ENCODE results near the gene NPM3. TPM values are rescaled to one million over a fixed set of nuclear protein-coding genes. Genes with fewer than 3 reads are reported as not detected.

NPM3 gene
- total and polyA plus RNA-seq, 4 donors = 3.4 to 24.9 (median 12.4) TPM

GRCh38 chr10:101778781-101779543 lies 4.3 kb downstream of the NPM3 start:
- peak overlapping the region; percentile 15 to 55 (median 42) for H3K4me3 ChIP-seq (ENCODE audit: low read depth in 1 of 3, low read length in 3 of 3)
- peak overlapping the region in 1 of 2 donors; percentile 3 for H3K9ac ChIP-seq (ENCODE audit: low read depth in 1 of 2, low read length in 2 of 2)
- no peak for DNase-seq (ENCODE audit: low spot score)
- H3K4me1 ChIP-seq (ENCODE audit: control insufficient read depth in 4 of 4, insufficient read depth in 4 of 4, low read length in 3 of 4) = peaks cover 19 to 54% (median 31%) of the 10 kb centered on the region in 4 donors
- H3K27me3 ChIP-seq (ENCODE audit: control insufficient read depth in 4 of 4, insufficient read depth in 4 of 4, low read length in 3 of 4) = peaks cover 0 to 10% (median 1%) of the 10 kb centered on the region in 4 donors
- no peaks in the 10 kb centered on the region for H3K9me3 ChIP-seq (ENCODE audit: control insufficient read depth in 4 of 4, low read length in 3 of 4)
- H3K36me3 ChIP-seq (ENCODE audit: control insufficient read depth in 4 of 4, insufficient read depth in 3 of 4, low read depth in 1 of 4, low read length in 3 of 4) = no peaks in the 10 kb centered on the region
- no peak overlapping the region for H3K27ac ChIP-seq (ENCODE audit: low read depth in 1 of 2, low read length in 2 of 2)
- TF ChIP-seq NR2F2 (IDR thresholded peaks at IDR 0.05) = no peak
- TF ChIP-seq TAF1 (conservative IDR thresholded peaks at IDR 0.05) = no peak
- no peak for TF ChIP-seq GABPA (IDR thresholded peaks at IDR 0.05 in 1 of 2, conservative IDR thresholded peaks at IDR 0.05 in 1 of 2)
- 5% methylated on average over 58 of the region's 58 CpGs for WGBS

DNA sequence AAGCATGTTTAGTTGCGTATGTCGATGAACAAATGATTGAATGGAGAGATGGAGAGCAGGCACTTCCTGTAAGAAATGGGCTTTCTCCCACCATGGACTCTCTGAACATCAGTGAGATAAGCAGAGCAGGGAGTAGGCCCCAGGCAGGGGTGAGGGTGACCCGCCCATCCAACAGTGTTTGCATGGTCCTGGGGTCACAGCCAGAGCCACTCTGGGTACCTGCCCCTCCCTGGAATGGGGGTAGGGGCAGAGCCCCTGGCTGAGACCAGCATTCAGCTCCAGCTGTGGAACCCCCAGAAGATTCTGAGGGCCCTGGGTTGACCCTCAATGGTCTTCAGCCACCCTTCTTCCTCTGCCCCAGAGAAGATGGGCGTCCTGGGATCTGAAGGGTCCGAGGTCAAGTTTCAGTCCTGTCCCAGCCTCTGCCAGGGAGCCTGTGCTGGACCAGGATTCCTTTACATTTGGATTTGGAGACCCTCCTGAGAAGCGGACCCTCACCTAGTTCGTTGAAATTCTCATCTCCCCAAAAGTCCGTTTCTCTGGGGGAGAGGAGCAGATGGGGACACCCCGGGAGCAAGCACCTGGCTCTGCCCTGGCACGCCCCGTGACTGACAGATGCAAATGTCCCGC lies 5.0 kb downstream of the NPM3 start:
- 59% methylated on average over 12 of the region's 12 CpGs for WGBS
- DNase-seq (ENCODE audit: low spot score) = no peak
- Histone ChIP-seq H3K27ac (ENCODE audit: low read depth in 1 of 2, low read length in 2 of 2) (no peak overlapping the region), H3K9me3 (ENCODE audit: control insufficient read depth in 4 of 4, low read length in 3 of 4) (no peaks in the 10 kb centered on the region), H3K4me1 (ENCODE audit: control insufficient read depth in 4 of 4, insufficient read depth in 4 of 4, low read length in 3 of 4) (peaks cover 19 to 48% (median 26%) of the 10 kb centered on the region in 4 donors), H3K4me3 (ENCODE audit: low read depth in 1 of 3, low read length in 3 of 3) (peak overlapping the region in 1 of 3 donors; percentile 42), H3K27me3 (ENCODE audit: control insufficient read depth in 4 of 4, insufficient read depth in 4 of 4, low read length in 3 of 4) (peaks cover 0 to 10% (median 1%) of the 10 kb centered on the region in 4 donors), H3K9ac (ENCODE audit: low read depth in 1 of 2, low read length in 2 of 2) (no peak overlapping the region), H3K36me3 (ENCODE audit: control insufficient read depth in 4 of 4, insufficient read depth in 3 of 4, low read depth in 1 of 4, low read length in 3 of 4) (no peaks in the 10 kb centered on the region)
- TF ChIP-seq RXRA (IDR thresholded peaks at IDR 0.05) (no peak), RAD21 (IDR thresholded peaks at IDR 0.05) (no peak), HNF4G (IDR thresholded peaks at IDR 0.05) (no peak), JUND (IDR thresholded peaks at IDR 0.05) (no peak), ZBTB33 (IDR thresholded peaks at IDR 0.05) (no peak), FOXA2 (IDR thresholded peaks at IDR 0.05) (no peak), MAX (IDR thresholded peaks at IDR 0.05) (no peak), EGR1 (IDR thresholded peaks at IDR 0.05; ENCODE audit: low read depth in 2 of 2) (no peak), YY1 (IDR thresholded peaks at IDR 0.05) (no peak)

GRCh38 chr10:101777619-101778145 lies 5.6 kb downstream of the NPM3 start:
- peaks cover 19 to 42% (median 24%) of the 10 kb centered on the region in 4 donors for H3K4me1 ChIP-seq (ENCODE audit: control insufficient read depth in 4 of 4, insufficient read depth in 4 of 4, low read length in 3 of 4)
- WGBS = 92% methylated on average over 3 of the region's 3 CpGs
- no peak for TF ChIP-seq RAD21 (IDR thresholded peaks at IDR 0.05)
- TF ChIP-seq ZBTB33 (IDR thresholded peaks at IDR 0.05) = no peak
- no peak for TF ChIP-seq HNF4G (IDR thresholded peaks at IDR 0.05)
- TF ChIP-seq ATF3 (IDR thresholded peaks at IDR 0.05) = no peak
- no peak for TF ChIP-seq CTCF (IDR thresholded peaks at IDR 0.05; ENCODE audit: low read depth, low read length, missing input control)
- TF ChIP-seq EGR1 (IDR thresholded peaks at IDR 0.05; ENCODE audit: low read depth in 2 of 2) = no peak
- H3K9ac ChIP-seq (ENCODE audit: low read depth in 1 of 2, low read length in 2 of 2) = no peak overlapping the region
- no peaks in the 10 kb centered on the region for H3K9me3 ChIP-seq (ENCODE audit: control insufficient read depth in 4 of 4, low read length in 3 of 4)
- no peak for DNase-seq (ENCODE audit: low spot score)
- H3K36me3 ChIP-seq (ENCODE audit: control insufficient read depth in 4 of 4, insufficient read depth in 3 of 4, low read depth in 1 of 4, low read length in 3 of 4) = no peaks in the 10 kb centered on the region
- no peak overlapping the region for H3K4me3 ChIP-seq (ENCODE audit: low read depth in 1 of 3, low read length in 3 of 3)
- no peak overlapping the region for H3K27ac ChIP-seq (ENCODE audit: low read depth in 1 of 2, low read length in 2 of 2)
- H3K27me3 ChIP-seq (ENCODE audit: control insufficient read depth in 4 of 4, insufficient read depth in 4 of 4, low read length in 3 of 4) = peaks cover 0 to 15% (median 1%) of the 10 kb centered on the region in 4 donors
